ENCODE results near the gene SLCO3A1.
"Not testable (repeated sequence)": the region's sequence is repeated elsewhere in the genome, so short reads cannot be mapped to it uniquely, and the experiment has no call there.

Gene SLCO3A1

GRCh38 chr15:92035551-92035950, 182.0 kb downstream of the SLCO3A1 start:
- DNase-seq (ENCODE audit: low spot score): no peak

GRCh38 chr15:92035961-92036360, 182.5 kb downstream of the SLCO3A1 start:
- no peak for DNase-seq (ENCODE audit: low spot score)

GRCh38 chr15:92037491-92037890, 184.0 kb downstream of the SLCO3A1 start:
- DNase-seq (ENCODE audit: low spot score): no peak

- DNase-seq (ENCODE audit: low spot score): no peak
Measured at GRCh38 chr15:92040350-92040749, 186.8 kb downstream of the SLCO3A1 start.

GRCh38 chr15:92041371-92041770, 187.9 kb downstream of the SLCO3A1 start:
- no peak for DNase-seq (ENCODE audit: low spot score)

- no peak for DNase-seq (ENCODE audit: low spot score)
Measured at GRCh38 chr15:92043283-92043682, 189.8 kb downstream of the SLCO3A1 start.

- no peak for DNase-seq (ENCODE audit: low spot score)
Measured at GRCh38 chr15:92044203-92044909, 190.8 kb downstream of the SLCO3A1 start.

- no peak for DNase-seq (ENCODE audit: low spot score)
Measured at GRCh38 chr15:92047900-92048299, 194.4 kb downstream of the SLCO3A1 start.

- DNase-seq (ENCODE audit: low spot score): no peak
Measured at GRCh38 chr15:92048739-92049138, 195.2 kb downstream of the SLCO3A1 start.

- no peak for DNase-seq (ENCODE audit: low spot score)
Measured at GRCh38 chr15:92049290-92049989, 195.9 kb downstream of the SLCO3A1 start.

- DNase-seq (ENCODE audit: low spot score): no peak
Measured at GRCh38 chr15:92050220-92050898, 196.9 kb downstream of the SLCO3A1 start.

- no peak for DNase-seq (ENCODE audit: low spot score)
Measured at GRCh38 chr15:92051716-92052115, 198.2 kb downstream of the SLCO3A1 start.

- DNase-seq (ENCODE audit: low spot score): no peak
Measured at GRCh38 chr15:92053753-92054316, 200.3 kb downstream of the SLCO3A1 start.

GRCh38 chr15:92056875-92057274, 203.4 kb downstream of the SLCO3A1 start:
- DNase-seq (ENCODE audit: low spot score): no peak

- DNase-seq (ENCODE audit: low spot score): no peak
Measured at GRCh38 chr15:92059036-92059970, 205.8 kb downstream of the SLCO3A1 start.

- not testable (repeated sequence) for DNase-seq (ENCODE audit: low spot score)
Measured at GRCh38 chr15:92059971-92060311, 206.4 kb downstream of the SLCO3A1 start.

GRCh38 chr15:92061511-92062195, 208.1 kb downstream of the SLCO3A1 start:
- DNase-seq (ENCODE audit: low spot score): no peak

GRCh38 chr15:92062505-92062904, 209.0 kb downstream of the SLCO3A1 start:
- no peak for DNase-seq (ENCODE audit: low spot score)

GRCh38 chr15:92068121-92068520, 214.6 kb downstream of the SLCO3A1 start:
- no peak for DNase-seq (ENCODE audit: low spot score)

GRCh38 chr15:92069308-92070250, 216.1 kb downstream of the SLCO3A1 start:
- DNase-seq (ENCODE audit: low spot score): peak; percentile 72

All from AG08396 (cell line).